Fibroblast of mammary gland (primary cell): Measurements from ENCODE around the gene ABCA8.

Experiments used
- DNase-seq: peaks from one replicate; pipeline ENCODE4 v3.0.0-alpha.2; 2010; ENCODE audit warnings: low read depth
- H3K4me3 ChIP-seq: 2 replicates; pipeline ENCODE4 v1.5.1; 2011; ENCODE audit warnings: low read depth, mild to moderate bottlenecking, low read length, moderate library complexity; ENCODE audit not compliant: control insufficient read depth
- CTCF ChIP-seq: conservative IDR thresholded peaks from 2 replicates; pipeline ENCODE4 v1.5.1; 2011; ENCODE audit warnings: low read depth, low read length, inconsistent platforms; ENCODE audit not compliant: control insufficient read depth, insufficient read depth

Gene ABCA8

DNA sequence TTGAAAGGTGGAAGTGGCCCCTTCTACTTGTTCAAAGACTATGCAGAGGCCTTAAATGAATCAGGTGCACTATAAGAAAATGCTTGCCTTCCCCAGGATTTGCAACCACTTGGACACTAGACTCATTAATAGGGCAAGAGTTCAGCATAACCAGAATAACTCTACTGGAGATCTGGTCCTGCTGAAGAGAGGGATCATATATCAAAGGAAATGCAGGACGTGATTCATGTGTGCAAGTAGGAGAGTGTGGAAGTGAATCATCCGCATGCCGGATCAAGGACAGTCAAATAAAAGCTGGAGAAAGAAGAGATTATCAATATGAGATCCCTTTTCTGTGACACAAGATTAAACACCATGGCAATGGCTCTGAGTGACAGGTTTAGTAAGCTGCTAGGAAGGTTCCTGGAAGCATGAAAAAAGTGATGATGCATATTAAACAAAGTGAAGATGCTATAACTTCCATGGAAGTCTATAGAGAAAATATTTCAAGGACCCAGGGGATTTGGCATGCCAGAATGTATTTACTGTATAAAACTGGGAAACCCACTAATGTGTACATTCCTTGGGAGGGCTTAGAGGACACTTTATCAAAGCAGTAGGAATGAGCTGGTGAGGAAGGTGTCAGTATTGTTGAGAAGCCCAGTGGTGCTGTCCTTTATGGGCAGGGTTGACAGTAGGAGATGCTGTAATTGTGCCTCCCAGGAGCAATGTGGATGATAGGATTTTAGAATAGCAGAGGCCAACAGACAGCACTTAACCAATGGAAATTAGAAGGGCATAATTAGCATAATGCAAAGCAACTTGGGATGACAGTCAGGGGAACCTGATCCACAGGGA is 133.1 kb downstream of the ABCA8 start:
- no peak overlapping the region for H3K4me3 ChIP-seq
- peak; percentile 96 for DNase-seq
- no peak for TF ChIP-seq CTCF

DNA sequence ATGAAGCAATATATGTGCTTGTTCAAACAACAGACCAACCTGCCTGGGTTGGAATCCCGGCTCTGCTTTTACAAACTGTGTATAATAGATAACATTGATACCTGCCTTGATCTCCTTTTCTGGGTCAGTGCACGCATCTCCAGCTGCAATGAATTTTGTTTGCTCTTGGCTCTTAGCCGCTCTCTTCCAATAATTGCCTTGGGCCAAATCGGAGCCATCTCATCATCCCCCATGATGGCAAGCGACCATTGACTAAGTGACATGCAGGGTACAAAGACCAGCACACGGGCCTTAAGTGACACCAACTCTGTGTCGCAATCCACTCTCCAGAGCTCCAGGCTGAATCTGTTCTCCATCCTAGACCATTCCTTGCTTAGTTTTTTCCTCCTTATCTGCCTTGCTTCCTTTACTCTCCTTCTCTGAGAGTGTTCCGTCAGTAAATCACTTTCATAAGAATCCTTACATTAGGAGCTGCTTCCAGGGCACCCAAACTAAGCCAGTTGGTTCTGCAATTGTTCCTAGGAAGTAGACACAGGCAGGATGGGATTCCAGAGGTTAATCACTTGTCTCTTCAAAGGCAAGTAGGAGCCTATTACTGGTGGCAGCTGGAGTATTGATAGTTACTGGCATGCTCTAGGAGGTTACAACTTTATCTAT is 134.2 kb downstream of the ABCA8 start:
- DNase-seq = no peak
- no peak for TF ChIP-seq CTCF
- no peak overlapping the region for H3K4me3 ChIP-seq

- DNase-seq = no peak
- no peak for TF ChIP-seq CTCF
- no peak overlapping the region for H3K4me3 ChIP-seq
These were observed 134.7 kb downstream of the ABCA8 start for GRCh38 chr17:68820476-68820824.

DNA sequence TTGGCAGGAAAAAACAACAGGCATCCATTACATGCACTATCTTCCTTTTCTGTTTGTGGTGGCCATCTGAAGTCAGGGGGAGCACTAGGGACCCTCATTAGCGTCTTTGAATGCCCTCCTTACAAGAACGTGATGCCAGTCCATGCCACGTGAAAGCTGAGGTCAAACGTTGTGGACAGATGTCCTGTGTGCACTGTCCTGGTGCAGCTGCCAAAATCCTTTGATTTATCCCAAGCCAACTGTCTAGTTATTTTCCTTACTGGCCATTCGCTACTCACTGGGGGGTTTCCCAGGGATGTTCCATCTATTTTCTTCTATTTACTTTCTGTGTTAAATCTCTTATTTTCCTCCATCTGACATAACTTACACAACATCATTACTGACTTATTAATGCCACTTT is 135.7 kb downstream of the ABCA8 start:
- TF ChIP-seq CTCF = no peak
- no peak overlapping the region for H3K4me3 ChIP-seq
- DNase-seq = no peak
